WTC11 (cell line): Measurements from ENCODE around the gene GASK1A.

Experiments
- FOXK1 ChIP-seq: sonication (generic); formaldehyde crosslinking; IDR thresholded peaks from 2 replicates; pipeline ENCODE4 v1.8.0; 2022; ENCODE audit warnings: mild to moderate bottlenecking, moderate library complexity, missing genetic modification reagents
- NR3C1 ChIP-seq: sonication (generic); formaldehyde crosslinking; conservative IDR thresholded peaks from 2 replicates; pipeline ENCODE4 v1.8.1; 2023; ENCODE audit warnings: low read depth, mild to moderate bottlenecking, missing genetic modification reagents
- RELA ChIP-seq: sonication (generic); formaldehyde crosslinking; IDR thresholded peaks from 2 replicates; pipeline ENCODE4 v1.8.1; 2022; ENCODE audit warnings: missing genetic modification reagents, mild to moderate bottlenecking, borderline replicate concordance
- ZNF423 ChIP-seq: fragments of 250-450 bp; sonication (Bioruptor Pico); IDR thresholded peaks from 2 replicates; pipeline ENCODE4 v2.1.2; 2022; ENCODE audit warnings: mild to moderate bottlenecking, moderate library complexity
- TF ChIP-seq, protein P1 (sequence below): fragments of 200-600 bp; IDR thresholded peaks from 2 replicates; pipeline ENCODE4 v1.8.0; 2022; ENCODE audit warnings: antibody characterized with exemption
- TF ChIP-seq, protein P2 (sequence below): sonication (generic); formaldehyde crosslinking; IDR thresholded peaks from 2 replicates; pipeline ENCODE4 v1.8.1; 2023; ENCODE audit warnings: mild to moderate bottlenecking, missing genetic modification reagents, borderline replicate concordance
- TF ChIP-seq, protein P3 (sequence below): sonication (generic); formaldehyde crosslinking; IDR thresholded peaks from 2 replicates; pipeline ENCODE4 v1.8.1; 2023; ENCODE audit warnings: mild to moderate bottlenecking, moderate library complexity, missing genetic modification reagents
- TF ChIP-seq, protein P4 (sequence below): sonication (generic); formaldehyde crosslinking; IDR thresholded peaks from 2 replicates; pipeline ENCODE4 v1.8.1; 2022; ENCODE audit warnings: low read depth, missing genetic modification reagents, borderline replicate concordance
- TF ChIP-seq, protein P5 (sequence below): sonication (generic); formaldehyde crosslinking; IDR thresholded peaks from 2 replicates; pipeline ENCODE4 v1.8.1; 2022; ENCODE audit warnings: low read depth, mild to moderate bottlenecking, moderate library complexity, missing genetic modification reagents, borderline replicate concordance

DNA sequence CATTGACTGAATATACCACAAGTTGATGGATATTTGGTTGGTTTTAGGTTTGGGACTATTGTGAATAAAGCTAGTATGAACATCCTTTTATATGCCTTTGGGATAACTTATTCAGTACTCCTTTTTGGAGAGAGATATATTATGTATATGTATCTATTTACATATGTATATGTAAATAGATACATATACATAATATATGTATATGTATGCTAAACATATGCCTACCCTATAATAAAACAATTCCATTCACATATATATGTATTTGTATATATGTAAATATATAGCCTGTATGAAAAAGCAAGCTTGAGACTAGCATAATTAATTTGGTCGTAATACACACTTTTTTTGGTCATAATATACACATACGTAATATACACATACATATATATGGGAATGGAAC is 15.8 kb upstream of the GASK1A start:
- TF ChIP-seq, protein P1, sequence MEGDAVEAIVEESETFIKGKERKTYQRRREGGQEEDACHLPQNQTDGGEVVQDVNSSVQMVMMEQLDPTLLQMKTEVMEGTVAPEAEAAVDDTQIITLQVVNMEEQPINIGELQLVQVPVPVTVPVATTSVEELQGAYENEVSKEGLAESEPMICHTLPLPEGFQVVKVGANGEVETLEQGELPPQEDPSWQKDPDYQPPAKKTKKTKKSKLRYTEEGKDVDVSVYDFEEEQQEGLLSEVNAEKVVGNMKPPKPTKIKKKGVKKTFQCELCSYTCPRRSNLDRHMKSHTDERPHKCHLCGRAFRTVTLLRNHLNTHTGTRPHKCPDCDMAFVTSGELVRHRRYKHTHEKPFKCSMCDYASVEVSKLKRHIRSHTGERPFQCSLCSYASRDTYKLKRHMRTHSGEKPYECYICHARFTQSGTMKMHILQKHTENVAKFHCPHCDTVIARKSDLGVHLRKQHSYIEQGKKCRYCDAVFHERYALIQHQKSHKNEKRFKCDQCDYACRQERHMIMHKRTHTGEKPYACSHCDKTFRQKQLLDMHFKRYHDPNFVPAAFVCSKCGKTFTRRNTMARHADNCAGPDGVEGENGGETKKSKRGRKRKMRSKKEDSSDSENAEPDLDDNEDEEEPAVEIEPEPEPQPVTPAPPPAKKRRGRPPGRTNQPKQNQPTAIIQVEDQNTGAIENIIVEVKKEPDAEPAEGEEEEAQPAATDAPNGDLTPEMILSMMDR, result no peak
- TF ChIP-seq, protein P2, sequence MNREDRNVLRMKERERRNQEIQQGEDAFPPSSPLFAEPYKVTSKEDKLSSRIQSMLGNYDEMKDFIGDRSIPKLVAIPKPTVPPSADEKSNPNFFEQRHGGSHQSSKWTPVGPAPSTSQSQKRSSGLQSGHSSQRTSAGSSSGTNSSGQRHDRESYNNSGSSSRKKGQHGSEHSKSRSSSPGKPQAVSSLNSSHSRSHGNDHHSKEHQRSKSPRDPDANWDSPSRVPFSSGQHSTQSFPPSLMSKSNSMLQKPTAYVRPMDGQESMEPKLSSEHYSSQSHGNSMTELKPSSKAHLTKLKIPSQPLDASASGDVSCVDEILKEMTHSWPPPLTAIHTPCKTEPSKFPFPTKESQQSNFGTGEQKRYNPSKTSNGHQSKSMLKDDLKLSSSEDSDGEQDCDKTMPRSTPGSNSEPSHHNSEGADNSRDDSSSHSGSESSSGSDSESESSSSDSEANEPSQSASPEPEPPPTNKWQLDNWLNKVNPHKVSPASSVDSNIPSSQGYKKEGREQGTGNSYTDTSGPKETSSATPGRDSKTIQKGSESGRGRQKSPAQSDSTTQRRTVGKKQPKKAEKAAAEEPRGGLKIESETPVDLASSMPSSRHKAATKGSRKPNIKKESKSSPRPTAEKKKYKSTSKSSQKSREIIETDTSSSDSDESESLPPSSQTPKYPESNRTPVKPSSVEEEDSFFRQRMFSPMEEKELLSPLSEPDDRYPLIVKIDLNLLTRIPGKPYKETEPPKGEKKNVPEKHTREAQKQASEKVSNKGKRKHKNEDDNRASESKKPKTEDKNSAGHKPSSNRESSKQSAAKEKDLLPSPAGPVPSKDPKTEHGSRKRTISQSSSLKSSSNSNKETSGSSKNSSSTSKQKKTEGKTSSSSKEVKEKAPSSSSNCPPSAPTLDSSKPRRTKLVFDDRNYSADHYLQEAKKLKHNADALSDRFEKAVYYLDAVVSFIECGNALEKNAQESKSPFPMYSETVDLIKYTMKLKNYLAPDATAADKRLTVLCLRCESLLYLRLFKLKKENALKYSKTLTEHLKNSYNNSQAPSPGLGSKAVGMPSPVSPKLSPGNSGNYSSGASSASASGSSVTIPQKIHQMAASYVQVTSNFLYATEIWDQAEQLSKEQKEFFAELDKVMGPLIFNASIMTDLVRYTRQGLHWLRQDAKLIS, result no peak
- TF ChIP-seq, protein P3, sequence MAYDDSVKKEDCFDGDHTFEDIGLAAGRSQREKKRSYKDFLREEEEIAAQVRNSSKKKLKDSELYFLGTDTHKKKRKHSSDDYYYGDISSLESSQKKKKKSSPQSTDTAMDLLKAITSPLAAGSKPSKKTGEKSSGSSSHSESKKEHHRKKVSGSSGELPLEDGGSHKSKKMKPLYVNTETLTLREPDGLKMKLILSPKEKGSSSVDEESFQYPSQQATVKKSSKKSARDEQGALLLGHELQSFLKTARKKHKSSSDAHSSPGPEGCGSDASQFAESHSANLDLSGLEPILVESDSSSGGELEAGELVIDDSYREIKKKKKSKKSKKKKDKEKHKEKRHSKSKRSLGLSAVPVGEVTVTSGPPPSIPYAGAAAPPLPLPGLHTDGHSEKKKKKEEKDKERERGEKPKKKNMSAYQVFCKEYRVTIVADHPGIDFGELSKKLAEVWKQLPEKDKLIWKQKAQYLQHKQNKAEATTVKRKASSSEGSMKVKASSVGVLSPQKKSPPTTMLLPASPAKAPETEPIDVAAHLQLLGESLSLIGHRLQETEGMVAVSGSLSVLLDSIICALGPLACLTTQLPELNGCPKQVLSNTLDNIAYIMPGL (CRISPR knock-in tag), result no peak
- TF ChIP-seq ZNF423 (CRISPR knock-in tag) (no peak), RELA (CRISPR knock-in tag) (no peak), FOXK1 (no peak), NR3C1 (no peak)
- TF ChIP-seq, protein P4, sequence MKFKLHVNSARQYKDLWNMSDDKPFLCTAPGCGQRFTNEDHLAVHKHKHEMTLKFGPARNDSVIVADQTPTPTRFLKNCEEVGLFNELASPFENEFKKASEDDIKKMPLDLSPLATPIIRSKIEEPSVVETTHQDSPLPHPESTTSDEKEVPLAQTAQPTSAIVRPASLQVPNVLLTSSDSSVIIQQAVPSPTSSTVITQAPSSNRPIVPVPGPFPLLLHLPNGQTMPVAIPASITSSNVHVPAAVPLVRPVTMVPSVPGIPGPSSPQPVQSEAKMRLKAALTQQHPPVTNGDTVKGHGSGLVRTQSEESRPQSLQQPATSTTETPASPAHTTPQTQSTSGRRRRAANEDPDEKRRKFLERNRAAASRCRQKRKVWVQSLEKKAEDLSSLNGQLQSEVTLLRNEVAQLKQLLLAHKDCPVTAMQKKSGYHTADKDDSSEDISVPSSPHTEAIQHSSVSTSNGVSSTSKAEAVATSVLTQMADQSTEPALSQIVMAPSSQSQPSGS, result no peak
- TF ChIP-seq, protein P5, sequence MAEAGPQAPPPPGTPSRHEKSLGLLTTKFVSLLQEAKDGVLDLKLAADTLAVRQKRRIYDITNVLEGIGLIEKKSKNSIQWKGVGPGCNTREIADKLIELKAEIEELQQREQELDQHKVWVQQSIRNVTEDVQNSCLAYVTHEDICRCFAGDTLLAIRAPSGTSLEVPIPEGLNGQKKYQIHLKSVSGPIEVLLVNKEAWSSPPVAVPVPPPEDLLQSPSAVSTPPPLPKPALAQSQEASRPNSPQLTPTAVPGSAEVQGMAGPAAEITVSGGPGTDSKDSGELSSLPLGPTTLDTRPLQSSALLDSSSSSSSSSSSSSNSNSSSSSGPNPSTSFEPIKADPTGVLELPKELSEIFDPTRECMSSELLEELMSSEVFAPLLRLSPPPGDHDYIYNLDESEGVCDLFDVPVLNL, result no peak
